ENCODE results near the gene DNLZ.

DNLZ gene

GRCh38 chr9:136317695-136318094 lies 45.8 kb downstream of the DNLZ start:
- TF ChIP-seq GATA1 (IDR thresholded peaks at IDR 0.05; ENCODE audit: low read depth, low read length): no peak
- TF ChIP-seq POLR2A (IDR thresholded peaks at IDR 0.05; ENCODE audit: low read length): no peak

GRCh38 chr9:136316896-136317676 lies 46.5 kb downstream of the DNLZ start:
- TF ChIP-seq GATA1 (IDR thresholded peaks at IDR 0.05; ENCODE audit: low read depth, low read length): no peak
- no peak for TF ChIP-seq POLR2A (IDR thresholded peaks at IDR 0.05; ENCODE audit: low read length)
- no peak for DNase-seq

More at GRCh38 chr9:136317695-136318094, 45.8 kb downstream of the DNLZ start:
- no peak for DNase-seq

GRCh38 chr9:136316271-136316751 lies 47.2 kb downstream of the DNLZ start:
- no peak for TF ChIP-seq POLR2A (IDR thresholded peaks at IDR 0.05; ENCODE audit: low read length)
- TF ChIP-seq GATA1 (IDR thresholded peaks at IDR 0.05; ENCODE audit: low read depth, low read length): no peak
- DNase-seq: no peak

DNA sequence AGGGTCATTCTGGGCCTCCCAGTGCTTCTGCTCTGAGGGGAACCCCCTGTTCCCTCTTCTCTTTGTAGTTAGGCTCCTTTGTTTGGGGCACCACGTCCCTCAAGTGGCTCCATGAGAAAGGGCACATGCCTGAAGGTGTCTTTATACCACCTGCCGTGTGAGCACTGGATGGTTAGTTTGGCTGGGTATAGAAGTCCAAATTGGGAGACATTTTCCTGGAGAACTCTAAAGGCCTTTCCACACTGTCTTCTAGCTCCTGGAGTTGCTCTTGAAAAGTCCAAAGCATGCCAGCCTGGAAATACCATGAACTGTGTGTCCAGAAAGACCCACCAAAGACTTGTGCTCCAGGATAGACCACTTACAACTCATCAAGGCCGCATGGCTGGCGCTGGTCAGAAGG lies 48.6 kb downstream of the DNLZ start:
- no peak for DNase-seq

DNA sequence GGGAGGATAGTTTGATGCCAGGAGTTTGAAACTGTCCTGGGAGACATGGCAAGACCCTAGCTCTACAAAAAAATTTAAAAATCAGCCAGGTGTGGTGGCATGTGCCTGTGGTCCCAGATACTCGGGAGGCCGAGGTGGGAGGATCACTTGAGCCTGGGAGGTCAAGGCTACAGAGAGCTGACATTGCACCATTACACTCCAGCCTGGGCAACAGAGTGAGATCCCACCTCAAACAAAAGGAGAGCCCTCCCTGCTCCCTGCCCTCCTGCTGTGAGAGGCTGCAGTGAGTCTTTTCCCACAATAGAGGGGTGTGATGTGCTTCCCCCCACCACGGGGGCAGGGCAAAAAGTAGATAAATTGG lies 49.5 kb downstream of the DNLZ start:
- TF ChIP-seq GATA1 (IDR thresholded peaks at IDR 0.05; ENCODE audit: low read depth, low read length) (no peak), POLR2A (IDR thresholded peaks at IDR 0.05; ENCODE audit: low read length) (no peak)
- no peak for DNase-seq

More for the DNA sequence above, 48.6 kb downstream of the DNLZ start:
- TF ChIP-seq POLR2A (IDR thresholded peaks at IDR 0.05; ENCODE audit: low read length) (no peak), GATA1 (IDR thresholded peaks at IDR 0.05; ENCODE audit: low read depth, low read length) (no peak)

GRCh38 chr9:136313111-136314055 lies 50.2 kb downstream of the DNLZ start:
- DNase-seq: no peak
- TF ChIP-seq GATA1 (IDR thresholded peaks at IDR 0.05; ENCODE audit: low read depth, low read length) (no peak), POLR2A (IDR thresholded peaks at IDR 0.05; ENCODE audit: low read length) (no peak)

DNA sequence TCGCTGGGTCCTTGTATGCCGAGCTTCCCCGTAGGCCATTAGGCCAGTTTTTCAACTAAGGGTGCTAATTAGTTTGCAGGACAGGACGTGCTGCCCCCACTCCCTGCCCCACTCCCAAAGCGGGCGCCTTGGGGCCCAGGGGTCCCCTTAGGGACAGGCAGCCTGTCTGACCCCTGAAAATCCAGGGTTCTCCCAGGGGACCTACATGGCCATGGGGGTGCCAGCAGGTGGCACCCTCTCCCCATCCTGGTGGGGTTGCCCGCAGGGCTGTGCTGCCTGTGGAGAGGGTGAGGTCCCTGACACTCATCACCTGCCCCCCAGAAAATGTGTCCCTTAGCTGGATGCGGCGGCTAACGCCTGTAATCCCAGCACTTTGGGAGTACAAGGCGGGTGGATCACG lies 51.1 kb downstream of the DNLZ start:
- TF ChIP-seq POLR2A (IDR thresholded peaks at IDR 0.05; ENCODE audit: low read length) (no peak), GATA1 (IDR thresholded peaks at IDR 0.05; ENCODE audit: low read depth, low read length) (no peak)
- peak; percentile 49 to 52 for DNase-seq

- DNase-seq: no peak
- no peak for TF ChIP-seq POLR2A (IDR thresholded peaks at IDR 0.05; ENCODE audit: low read length)
- no peak for TF ChIP-seq GATA1 (IDR thresholded peaks at IDR 0.05; ENCODE audit: low read depth, low read length)
Observed at GRCh38 chr9:136312009-136312375, 51.6 kb downstream of the DNLZ start.

GRCh38 chr9:136311051-136312008 lies 52.2 kb downstream of the DNLZ start:
- no peak for DNase-seq
- TF ChIP-seq GATA1 (IDR thresholded peaks at IDR 0.05; ENCODE audit: low read depth, low read length) (no peak), POLR2A (IDR thresholded peaks at IDR 0.05; ENCODE audit: low read length) (no peak)

DNA sequence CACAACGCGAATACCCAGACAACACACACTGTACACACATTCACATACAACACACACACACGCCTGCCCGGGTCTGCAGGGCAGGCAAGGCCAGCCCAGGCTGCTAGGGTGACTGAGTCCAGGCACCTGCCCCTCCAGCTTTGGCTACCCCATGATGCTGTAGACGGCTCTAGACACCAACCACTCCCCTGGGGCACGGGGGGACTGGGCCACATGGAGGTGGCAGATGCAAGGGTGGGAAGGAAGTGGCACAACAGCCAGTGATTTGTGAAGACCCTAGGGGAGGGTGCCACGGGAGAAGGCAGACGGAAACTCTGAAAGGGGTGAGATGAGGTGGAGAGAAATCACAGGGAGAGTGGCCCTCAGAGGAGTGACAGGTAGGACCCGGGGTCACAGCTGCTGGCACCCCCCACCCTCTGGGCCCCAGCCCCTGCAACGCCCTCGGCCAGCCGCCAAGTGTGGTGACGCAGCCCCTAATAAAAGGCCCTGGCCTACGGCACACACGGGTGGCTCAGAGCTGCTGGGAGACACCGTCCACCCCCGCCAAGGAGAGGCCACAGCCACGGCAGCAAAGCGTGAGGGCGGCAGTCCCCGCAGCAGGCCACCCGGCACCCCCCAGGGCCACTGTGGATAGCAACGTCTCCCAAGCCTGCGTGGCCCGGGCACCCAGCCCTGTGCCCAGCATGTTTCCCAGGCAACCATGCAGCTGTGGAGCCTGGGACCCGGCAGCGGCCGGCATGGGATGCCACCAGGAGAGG lies 53.1 kb downstream of the DNLZ start:
- DNase-seq: no peak
- no peak for TF ChIP-seq POLR2A (IDR thresholded peaks at IDR 0.05; ENCODE audit: low read length)
- no peak for TF ChIP-seq GATA1 (IDR thresholded peaks at IDR 0.05; ENCODE audit: low read depth, low read length)

GRCh38 chr9:136309806-136310220 lies 53.7 kb downstream of the DNLZ start:
- peak; percentile 22 to 45 for DNase-seq
- TF ChIP-seq GATA1 (IDR thresholded peaks at IDR 0.05; ENCODE audit: low read depth, low read length) (no peak), POLR2A (IDR thresholded peaks at IDR 0.05; ENCODE audit: low read length) (no peak)
